DMS153 (cell line): ENCODE data around the gene SLC25A46.
"Not testable (repeated sequence)": the region's sequence is repeated elsewhere in the genome, so short reads cannot be mapped to it uniquely, and the experiment has no call there.

Experiments
- DNase-seq: peaks from one replicate; lab custom pipeline; 2025; lab: John Stamatoyannopoulos, UW

The SLC25A46 gene

GRCh38 chr5:110757118-110757729, 18.4 kb downstream of the SLC25A46 start:
- DNase-seq: no peak

GRCh38 chr5:110760158-110760557, 21.4 kb downstream of the SLC25A46 start:
- DNase-seq: no peak

- DNase-seq: no peak
Observed at GRCh38 chr5:110768138-110768860, 29.5 kb downstream of the SLC25A46 start.

- no peak for DNase-seq
Observed at GRCh38 chr5:110769000-110769681, 30.3 kb downstream of the SLC25A46 start.

GRCh38 chr5:110770286-110770685, 31.5 kb downstream of the SLC25A46 start:
- DNase-seq: no peak

GRCh38 chr5:110784901-110785300, 46.1 kb downstream of the SLC25A46 start:
- no peak for DNase-seq

GRCh38 chr5:110785356-110785755, 46.5 kb downstream of the SLC25A46 start:
- no peak for DNase-seq

- DNase-seq: not testable (repeated sequence)
Observed at GRCh38 chr5:110788006-110788405, 49.2 kb downstream of the SLC25A46 start.

GRCh38 chr5:110790673-110791072, 51.9 kb downstream of the SLC25A46 start:
- DNase-seq: no peak

- no peak for DNase-seq
Observed at GRCh38 chr5:110802998-110803397, 64.2 kb downstream of the SLC25A46 start.

GRCh38 chr5:110803467-110804326, 64.9 kb downstream of the SLC25A46 start:
- DNase-seq: no peak

GRCh38 chr5:110807169-110807568, 68.4 kb downstream of the SLC25A46 start:
- no peak for DNase-seq

GRCh38 chr5:110809006-110809405, 70.2 kb downstream of the SLC25A46 start:
- no peak for DNase-seq
